CD4-positive, alpha-beta T cell treated with Interferon alpha-2 for 1 hour (primary cell): ENCODE measurements around the gene CSAG1.
"Not testable (repeated sequence)": the region's sequence is repeated elsewhere in the genome, so short reads cannot be mapped to it uniquely, and the experiment has no call there.

Source experiments
- DNase-seq, 2 donors: peaks; one replicate each; pipeline ENCODE4 v3.0.0-alpha.2; 2020 to 2022

Gene CSAG1

GRCh38 chrX:152733261-152733975 lies at the start of gene CSAG1, which contains the start of gene MAGEA12:
CSAG1 (minus strand) TSS chrX:152733721; CDS start chrX:152732460, 1,261 bp downstream.
MAGEA12 (plus strand) TSS chrX:152733757; CDS start chrX:152736162, 2,405 bp downstream.
- DNase-seq, result no peak

GRCh38 chrX:152769549-152770289 lies 36.2 kb upstream of the CSAG1 start, which contains the start of gene MAGEA6:
MAGEA6 (minus strand) TSS chrX:152769689; CDS start chrX:152767650, 2,039 bp downstream.
- not testable (repeated sequence) for DNase-seq

- not testable (repeated sequence) for DNase-seq
Measured at GRCh38 chrX:152766562-152766961, 33.0 kb upstream of the CSAG1 start.

GRCh38 chrX:152761582-152761981 lies 28.1 kb upstream of the CSAG1 start:
- not testable (repeated sequence) for DNase-seq

- DNase-seq, result not testable (repeated sequence)
Measured at GRCh38 chrX:152759544-152759943, 26.0 kb upstream of the CSAG1 start.

GRCh38 chrX:152758918-152759317 lies 25.4 kb upstream of the CSAG1 start, which contains the start of gene CSAG3:
CSAG3 (plus strand) TSS chrX:152759218.
- DNase-seq, result not testable (repeated sequence)

GRCh38 chrX:152754871-152755270 lies 21.4 kb upstream of the CSAG1 start:
- DNase-seq, result not testable (repeated sequence)

GRCh38 chrX:152753686-152754650 lies 20.4 kb upstream of the CSAG1 start, which contains the start of gene MAGEA2:
MAGEA2 (minus strand) TSS chrX:152753842; CDS start chrX:152751363, 2,479 bp downstream.
- DNase-seq, result not testable (repeated sequence)

- DNase-seq, result no peak
Measured at GRCh38 chrX:152738560-152738959, 5.0 kb upstream of the CSAG1 start.

GRCh38 chrX:152736528-152736927 lies 3.0 kb upstream of the CSAG1 start:
- not testable (repeated sequence) for DNase-seq

- DNase-seq, result no peak
Measured at GRCh38 chrX:152735860-152736511, 2.5 kb upstream of the CSAG1 start.

GRCh38 chrX:152735101-152735500 lies 1.6 kb upstream of the CSAG1 start:
- no peak for DNase-seq

- DNase-seq, result not testable (repeated sequence)
Measured at GRCh38 chrX:152734143-152734858, 780 bp upstream of the CSAG1 start.

GRCh38 chrX:152725409-152725808 lies 8.1 kb downstream of the CSAG1 start:
- DNase-seq, result no peak

- not testable (repeated sequence) for DNase-seq
Measured at GRCh38 chrX:152713815-152714787, 19.4 kb downstream of the CSAG1 start, which contains the start of gene MAGEA2B. MAGEA2B (plus strand) TSS chrX:152714628; CDS start chrX:152717107, 2,479 bp downstream.

- not testable (repeated sequence) for DNase-seq
Measured at GRCh38 chrX:152713195-152713594, 20.3 kb downstream of the CSAG1 start.

- not testable (repeated sequence) for DNase-seq
Measured at GRCh38 chrX:152709173-152709572, 24.3 kb downstream of the CSAG1 start, which contains the start of gene CSAG2. CSAG2 (minus strand) TSS chrX:152709273; CDS start chrX:152709112, 161 bp downstream.

GRCh38 chrX:152706500-152706899 lies 27.0 kb downstream of the CSAG1 start:
- not testable (repeated sequence) for DNase-seq

GRCh38 chrX:152700390-152700789 lies 33.1 kb downstream of the CSAG1 start:
- not testable (repeated sequence) for DNase-seq
